HCT116 (cell line): ENCODE results near the gene RECQL5. TPM values are rescaled to one million over a fixed set of nuclear protein-coding genes. Genes with fewer than 3 reads are reported as not detected.

ENCODE experiments used
- ATAC-seq: fragments of 200-7000 bp; cut with Tn5 transposase; 2 replicates; pipeline ENCODE4 v1.9.1; 2020; ENCODE audit warnings: mild to moderate bottlenecking, moderate library complexity
- BruUV-seq: library from RNA; stranded (reverse); fragments of 400-500 nt; replicated peaks from 2 replicates; lab custom pipeline; 2021; lab: Mats Ljungman, UMichigan
- CTCF ChIA-PET: fragments of 300-600 bp; sonication (Branson Sonifier 250); formaldehyde crosslinking; loops from one replicate; lab custom pipeline; 2021; ENCODE audit warnings: antibody characterized with exemption; lab: Charles Lee
- POLR2A ChIA-PET: fragments of 300-600, 350-600 bp; sonication (Branson Sonifier 250); formaldehyde crosslinking; loops from one replicate; lab custom pipeline; 2021; ENCODE audit warnings: antibody characterized with exemption; lab: Charles Lee
- RAD21 ChIA-PET, 2 experiments: fragments of 300-600 bp; sonication (Branson Sonifier 250); formaldehyde crosslinking; loops; one replicate each; lab custom pipeline; 2023; ENCODE audit warnings: low total read pairs in 2 of 2; ENCODE audit not compliant: uncharacterized antibody in 2 of 2, unreplicated experiment in 2 of 2, low non-redundant PET in 1 of 2; lab: Charles Lee
- DNase-seq: peaks from one replicate; pipeline ENCODE4 v3.0.0-alpha.2; 2010; ENCODE audit warnings: low read depth, low spot score
- H2AFZ ChIP-seq: fragments of 200-600 bp; shearing (Covaris generic), sonication (generic); 2 replicates; pipeline ENCODE4 v1.6.1; 2017; ENCODE audit warnings: low read depth, mixed run types, mixed read lengths, antibody characterized with exemption, low read length; ENCODE audit not compliant: poor library complexity, severe bottlenecking
- H3K27ac ChIP-seq: 2 replicates; pipeline ENCODE4 v1.5.1; 2012; ENCODE audit warnings: low read depth, low read length
- H3K27me3 ChIP-seq: fragments of 200-600 bp; sonication (generic); 2 replicates; pipeline ENCODE4 v1.6.1; 2016; ENCODE audit warnings: mixed run types, low read length, mixed read lengths; ENCODE audit not compliant: insufficient read depth
- H3K36me3 ChIP-seq, 2 experiments: fragments of 200-500 bp in 1 of 2; fragments of 200-600 bp in 1 of 2; sonication (Bioruptor generic) in 1 of 2; sonication (generic) in 1 of 2; 2 replicates each; pipeline versions ENCODE4 v1.5.1 to v1.6.1; 2014 to 2016; ENCODE audit warnings: low read length in 2 of 2, inconsistent platforms in 1 of 2, mixed read lengths in 1 of 2, mixed run types in 1 of 2; ENCODE audit not compliant: insufficient read depth in 2 of 2, control insufficient read depth in 1 of 2
- H3K4me1 ChIP-seq, 2 experiments: fragments of 200-600 bp in 1 of 2; sonication (generic) in 1 of 2; 2 replicates each; pipeline versions ENCODE4 v1.5.1 to v1.6.1; 2012 to 2017; ENCODE audit warnings: low read length in 2 of 2, inconsistent platforms in 1 of 2, mild to moderate bottlenecking in 1 of 2, mixed read lengths in 1 of 2, mixed run types in 1 of 2, moderate library complexity in 1 of 2; ENCODE audit not compliant: insufficient read depth in 2 of 2, control insufficient read depth in 1 of 2
- H3K4me2 ChIP-seq: fragments of 200-600 bp; sonication (generic); 2 replicates; pipeline ENCODE4 v1.6.1; 2017; ENCODE audit warnings: mixed run types, low read length, mixed read lengths
- H3K4me3 ChIP-seq, 2 experiments: fragments of 200-600 bp in 1 of 2; sonication (generic) in 1 of 2; replicated peaks in 1 of 2; 2 replicates each; pipeline ENCODE4 v1.5.1; 2011 to 2016; ENCODE audit warnings: low read length in 2 of 2, control low read depth in 1 of 2, low read depth in 1 of 2, mild to moderate bottlenecking in 1 of 2, mixed read lengths in 1 of 2, mixed run types in 1 of 2
- H3K79me2 ChIP-seq: fragments of 200-600 bp; sonication (generic); 2 replicates; pipeline ENCODE4 v1.6.1; 2017; ENCODE audit warnings: mild to moderate bottlenecking, mixed run types, low read length, moderate library complexity, mixed read lengths; ENCODE audit not compliant: insufficient read depth
- H3K9ac ChIP-seq: fragments of 200-600 bp; sonication (generic); 2 replicates; pipeline ENCODE4 v1.6.1; 2016; ENCODE audit warnings: low read length, mixed read lengths
- H3K9me2 ChIP-seq: fragments of 200-600 bp; sonication (generic), shearing (Covaris generic); 2 replicates; pipeline ENCODE4 v1.6.1; 2017; ENCODE audit warnings: mixed run types, mild to moderate bottlenecking, moderate library complexity; ENCODE audit not compliant: insufficient read depth
- H3K9me3 ChIP-seq, 2 experiments: fragments of 200-500 bp in 1 of 2; fragments of 200-600 bp in 1 of 2; sonication (Bioruptor generic) in 1 of 2; sonication (generic) in 1 of 2; 2 replicates each; pipeline ENCODE4 v1.6.1; 2014 to 2017; ENCODE audit warnings: low read length in 2 of 2, mixed read lengths in 2 of 2, inconsistent platforms in 1 of 2, low read depth in 1 of 2, mild to moderate bottlenecking in 1 of 2, mixed run types in 1 of 2, moderate library complexity in 1 of 2; ENCODE audit not compliant: control insufficient read depth in 1 of 2, insufficient read depth in 1 of 2
- H4K20me1 ChIP-seq: fragments of 200-600 bp; sonication (generic), shearing (Covaris generic); 2 replicates; pipeline ENCODE4 v1.6.1; 2017; ENCODE audit warnings: mixed run types, mild to moderate bottlenecking, moderate library complexity; ENCODE audit not compliant: insufficient read depth
- CEBPB ChIP-seq: IDR thresholded peaks from 2 replicates; pipeline ENCODE4 v1.6.1; 2012; ENCODE audit warnings: low read depth
- CTCF ChIP-seq, 3 experiments: fragments of 200-600 bp in 1 of 3; sonication (generic) in 1 of 3; IDR thresholded peaks in 2 of 3; conservative IDR thresholded peaks in 1 of 3; 2 replicates each; pipeline ENCODE4 v1.5.1; 2012 to 2017; ENCODE audit warnings: low read depth in 2 of 3, low read length in 2 of 3, antibody characterized with exemption in 1 of 3, borderline replicate concordance in 1 of 3, control low read depth in 1 of 3, mild to moderate bottlenecking in 1 of 3, mixed read lengths in 1 of 3, mixed run types in 1 of 3, moderate library complexity in 1 of 3; ENCODE audit not compliant: insufficient read depth in 1 of 3
- EZH2 ChIP-seq: fragments of 200-600 bp; sonication (generic); IDR thresholded peaks from 2 replicates; pipeline ENCODE4 v1.6.1; 2017; ENCODE audit warnings: antibody characterized with exemption, mixed run types
- FOSL1 ChIP-seq: IDR thresholded peaks from 2 replicates; pipeline ENCODE4 v1.6.1; 2012; ENCODE audit warnings: low read depth
- MAX ChIP-seq: IDR thresholded peaks from 2 replicates; pipeline ENCODE4 v1.6.1; 2012
- RAD21 ChIP-seq: IDR thresholded peaks from 2 replicates; pipeline ENCODE4 v1.6.1; 2012; ENCODE audit warnings: low read depth, mild to moderate bottlenecking
- SP1 ChIP-seq: IDR thresholded peaks from 2 replicates; pipeline ENCODE4 v1.6.1; 2012; ENCODE audit warnings: low read depth
- SRF ChIP-seq: IDR thresholded peaks from 2 replicates; pipeline ENCODE4 v1.6.1; 2012; ENCODE audit warnings: low read depth
- YY1 ChIP-seq: IDR thresholded peaks from 2 replicates; pipeline ENCODE4 v1.6.1; 2011; ENCODE audit warnings: low read length, low read depth, moderate library complexity, mild to moderate bottlenecking; ENCODE audit not compliant: insufficient replicate concordance; ENCODE audit errors: extremely low read depth
- intact Hi-C: fragments of 100-400 bp; cut with micrococcal nuclease; formaldehyde crosslinking; loops from 2 replicates; pipeline ENCODE4 v1.10.0; 2022
- total RNA-seq: library from RNA; stranded (reverse); gene quantifications from one replicate; pipeline ENCODE4 v1.2.1, GENCODE V29; 2021; ENCODE audit not compliant: unreplicated experiment

The RECQL5 gene
- total RNA-seq, 1 experiment from 2014 or later, result 83.3 TPM

GRCh38 chr17:75668489-75668888 lies 1.5 kb upstream of the RECQL5 start:
- BruUV-seq, result no TSS peak
- peak overlapping the region; percentile 89 for H3K9ac ChIP-seq
- ChIA-PET CTCF (interaction anchor here (1.2 to 2.3 kb wide), 2 partner anchors 80 to 81 kb away, joined by 4 to 5 read pairs; no protein-coding TSS in a partner anchor), POLR2A (interaction anchor here (0.8 to 1.4 kb wide), 4 partner anchors 15 to 35 kb away, joined by 3 read pairs; partner anchors contain the start of gene SMIM5), RAD21 (no interaction called here)
- intact Hi-C loops, result no loop called here
- no peaks in the 10 kb centered on the region for H3K27me3 ChIP-seq
- H3K9me2 ChIP-seq, result no peaks in the 10 kb centered on the region
- H2AFZ ChIP-seq, result no peak overlapping the region
- no peaks in the 10 kb centered on the region for H3K9me3 ChIP-seq
- DNase-seq (no peak), ATAC-seq (no peak)
- no peak for TF ChIP-seq CEBPB
- TF ChIP-seq FOSL1, result no peak
- no peak for TF ChIP-seq SP1
- TF ChIP-seq EZH2, result no peak
- TF ChIP-seq CTCF (IDR thresholded peaks at IDR 0.05 in 2 of 3, conservative IDR thresholded peaks at IDR 0.05 in 1 of 3; ENCODE audit: borderline replicate concordance in 1 of 3, insufficient read depth in 1 of 3, low read depth in 2 of 3, low read length in 2 of 3), result no peak
- TF ChIP-seq MAX, result no peak
- TF ChIP-seq YY1, result no peak
- no peak for TF ChIP-seq SRF
- no peak for TF ChIP-seq RAD21
- peaks cover 13 to 19% of the 10 kb centered on the region in 2 experiments; a peak in 3 of 4 replicates for H3K4me1 ChIP-seq
- H4K20me1 ChIP-seq, result 0 out of 2 replicates have a peak, but pooled peaks cover 4% of the 10 kb centered on the region
- H3K79me2 ChIP-seq, result peaks cover 83% of the 10 kb centered on the region
- H3K36me3 ChIP-seq, result peaks cover 44 to 47% of the 10 kb centered on the region in 2 experiments
- peak overlapping the region; percentile 81 for H3K4me2 ChIP-seq
- H3K27ac ChIP-seq, result no peak overlapping the region
- peak overlapping the region; percentile 79 to 83 for H3K4me3 ChIP-seq
